NCI-H526 (cell line): ENCODE measurements around the gene PRSS37.
"Not testable (repeated sequence)": the region's sequence is repeated elsewhere in the genome, so short reads cannot be mapped to it uniquely, and the experiment has no call there.

ENCODE experiments used
- DNase-seq, 2 experiments: peaks; one replicate each; lab custom pipeline; 2025; lab: John Stamatoyannopoulos, UW

Gene PRSS37, protein sequence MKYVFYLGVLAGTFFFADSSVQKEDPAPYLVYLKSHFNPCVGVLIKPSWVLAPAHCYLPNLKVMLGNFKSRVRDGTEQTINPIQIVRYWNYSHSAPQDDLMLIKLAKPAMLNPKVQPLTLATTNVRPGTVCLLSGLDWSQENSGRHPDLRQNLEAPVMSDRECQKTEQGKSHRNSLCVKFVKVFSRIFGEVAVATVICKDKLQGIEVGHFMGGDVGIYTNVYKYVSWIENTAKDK

DNA sequence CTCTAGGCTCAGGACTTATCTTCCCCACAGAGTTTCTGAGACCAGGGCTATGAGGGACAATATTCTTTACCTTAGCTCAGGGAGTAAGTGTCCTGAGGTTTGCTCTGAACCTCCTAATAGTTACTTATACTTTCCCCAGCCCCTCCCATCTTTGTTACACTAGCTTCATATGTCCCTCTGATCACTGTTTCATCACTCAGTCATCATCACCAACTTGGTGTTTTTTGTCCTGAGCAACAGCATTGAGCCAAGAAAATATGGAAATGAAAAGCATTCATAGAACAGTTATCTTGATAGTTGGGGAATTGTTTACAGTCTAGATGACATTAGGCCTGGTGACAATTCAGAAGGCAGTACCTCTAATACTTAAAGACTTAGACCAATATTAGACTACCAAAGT lies at the start of gene PRSS37:
PRSS37 (minus strand) TSS at position 101 of the 400 bp plus-strand sequence. CDS start 436 bp downstream, outside the sequence.
- no peak for DNase-seq

- DNase-seq: no peak
These were observed 48.0 kb upstream of the PRSS37 start for GRCh38 chr7:141889321-141889720.

DNA sequence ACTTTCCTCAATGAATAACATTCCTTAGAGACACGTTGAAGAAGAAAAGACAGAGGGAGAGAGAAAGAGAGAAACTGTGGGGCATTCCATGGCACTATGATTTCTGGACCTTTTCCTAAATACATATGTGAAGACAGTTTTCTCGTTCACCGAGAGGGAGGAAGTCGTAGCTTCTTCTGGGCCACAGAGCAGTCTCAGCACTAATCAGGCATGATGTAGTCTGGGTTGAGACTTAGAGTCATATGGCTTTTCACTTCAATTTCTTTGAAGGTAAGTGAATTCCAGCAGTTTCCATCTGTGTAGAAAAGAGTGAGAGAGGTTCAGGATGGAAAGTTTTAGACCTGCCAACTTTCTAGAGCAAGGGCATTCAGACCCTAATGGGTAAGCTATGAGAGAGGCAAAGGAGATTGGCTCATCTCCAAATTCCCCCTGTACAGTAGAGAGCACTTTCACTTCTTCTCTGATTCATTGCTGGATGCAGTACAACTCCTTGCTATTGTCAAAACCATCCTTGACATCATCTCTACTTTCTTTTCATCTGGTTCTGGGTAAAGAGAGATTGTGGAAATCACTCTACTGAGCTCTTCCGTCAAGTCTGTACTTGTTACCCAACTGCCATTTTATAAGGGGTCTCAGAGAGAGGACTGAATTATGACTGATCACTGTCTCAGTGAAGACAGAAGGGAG lies 43.4 kb upstream of the PRSS37 start:
- DNase-seq: no peak

- DNase-seq: no peak
These were observed 39.7 kb upstream of the PRSS37 start for GRCh38 chr7:141880960-141881359.

- DNase-seq: no peak
These were observed 36.1 kb upstream of the PRSS37 start for GRCh38 chr7:141877365-141877764.

DNA sequence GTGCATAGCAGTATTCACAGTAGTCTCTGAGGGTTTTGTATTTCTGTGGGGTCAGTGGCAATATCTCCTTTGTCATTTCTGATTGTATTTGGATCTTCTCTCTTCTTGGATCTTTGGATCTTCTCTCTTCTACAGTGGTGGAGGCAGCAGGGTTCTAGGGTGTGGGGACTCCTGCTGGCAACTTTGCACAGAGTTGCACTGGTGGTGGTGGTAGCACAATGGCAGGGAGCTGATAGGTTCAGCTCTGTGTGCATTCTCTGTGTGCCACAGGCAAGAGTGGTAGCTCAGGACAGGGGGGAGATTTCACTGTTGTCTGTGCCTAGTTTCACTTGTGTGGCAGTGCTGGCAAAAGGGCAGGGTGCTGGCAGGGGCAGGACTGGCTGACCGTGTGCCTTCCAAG lies 35.1 kb upstream of the PRSS37 start:
- no peak for DNase-seq

DNA sequence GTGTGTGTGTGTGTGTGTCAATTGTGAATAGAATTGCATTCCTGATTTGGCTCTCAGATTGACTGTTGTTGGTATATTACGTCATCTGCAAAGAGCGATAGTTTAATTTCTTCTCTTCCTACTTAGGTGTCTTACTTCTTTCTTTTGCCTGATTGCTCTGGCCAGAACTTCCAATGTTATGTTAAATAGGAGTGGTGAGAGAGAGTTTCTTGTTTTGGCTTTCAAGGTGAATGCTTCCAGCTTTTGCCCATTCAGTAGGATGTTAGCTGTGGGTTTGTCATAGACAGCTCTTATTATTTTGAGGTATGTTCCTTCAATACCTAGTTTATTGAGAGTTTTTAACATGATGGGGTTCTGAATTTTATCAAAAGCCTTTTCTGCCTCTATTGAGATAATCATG lies 34.2 kb upstream of the PRSS37 start:
- DNase-seq: no peak

DNA sequence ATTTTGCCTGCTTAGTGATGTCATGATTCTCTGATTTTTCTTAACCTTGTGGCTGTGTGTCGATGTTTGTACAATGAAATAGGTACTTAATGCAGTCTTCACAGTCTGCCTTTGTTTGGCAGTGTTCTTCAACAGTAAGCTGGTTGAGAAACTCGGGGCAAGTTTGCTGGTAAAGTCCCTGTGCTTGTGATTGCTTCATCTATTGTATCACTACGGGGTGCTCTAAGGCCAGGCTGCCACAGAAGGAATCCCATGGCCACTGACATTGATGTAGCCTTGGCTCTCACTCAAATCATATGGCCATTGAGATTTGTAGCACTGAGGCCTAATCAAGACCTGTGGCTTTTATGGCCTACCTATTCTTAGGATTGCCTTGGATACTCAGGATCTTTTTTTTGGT lies 33.5 kb upstream of the PRSS37 start:
- no peak for DNase-seq

DNA sequence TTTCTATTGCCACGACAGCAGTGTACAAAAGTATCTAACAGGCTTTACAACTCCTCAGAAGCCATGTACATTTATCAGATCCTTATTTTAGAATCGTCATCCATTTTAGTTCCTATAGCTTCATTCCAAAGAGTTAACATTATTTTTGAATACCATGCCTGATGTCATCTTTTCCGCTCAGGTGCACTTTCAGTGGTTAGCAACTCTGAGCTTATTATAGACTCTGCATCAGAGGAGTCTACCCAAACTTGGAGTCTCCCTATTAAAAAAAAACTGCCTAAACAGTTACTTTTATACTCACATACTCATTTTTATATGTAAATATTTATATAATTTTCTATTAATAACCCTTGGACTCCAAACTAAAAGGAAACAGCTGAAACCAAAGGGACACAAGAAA lies 31.6 kb upstream of the PRSS37 start:
- DNase-seq: no peak

- no peak for DNase-seq
These were observed 25.7 kb upstream of the PRSS37 start for GRCh38 chr7:141866974-141867373.

- no peak for DNase-seq
These were observed 23.6 kb upstream of the PRSS37 start for GRCh38 chr7:141864765-141865447.

DNA sequence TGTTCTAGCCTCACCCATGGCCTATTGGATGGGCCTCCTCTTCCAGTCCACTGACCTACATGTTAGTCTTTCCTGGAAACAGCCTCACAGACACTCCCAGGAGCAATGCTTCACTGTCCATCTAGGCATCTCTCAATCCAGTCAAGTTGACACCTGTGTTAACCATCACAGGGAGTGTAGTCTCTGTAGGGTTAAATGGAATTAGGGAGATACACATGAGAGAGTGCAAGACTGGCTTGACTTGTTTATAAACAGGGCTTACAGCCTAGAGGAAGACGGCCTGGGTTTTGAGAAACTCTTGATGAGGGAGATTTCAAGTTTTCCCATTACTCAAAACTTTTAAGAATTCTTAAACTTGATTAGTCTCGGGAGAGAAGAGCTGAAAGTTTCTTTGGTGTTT lies 18.9 kb upstream of the PRSS37 start:
- no peak for DNase-seq

- no peak for DNase-seq
These were observed 6.7 kb upstream of the PRSS37 start for GRCh38 chr7:141847996-141848395.

DNA sequence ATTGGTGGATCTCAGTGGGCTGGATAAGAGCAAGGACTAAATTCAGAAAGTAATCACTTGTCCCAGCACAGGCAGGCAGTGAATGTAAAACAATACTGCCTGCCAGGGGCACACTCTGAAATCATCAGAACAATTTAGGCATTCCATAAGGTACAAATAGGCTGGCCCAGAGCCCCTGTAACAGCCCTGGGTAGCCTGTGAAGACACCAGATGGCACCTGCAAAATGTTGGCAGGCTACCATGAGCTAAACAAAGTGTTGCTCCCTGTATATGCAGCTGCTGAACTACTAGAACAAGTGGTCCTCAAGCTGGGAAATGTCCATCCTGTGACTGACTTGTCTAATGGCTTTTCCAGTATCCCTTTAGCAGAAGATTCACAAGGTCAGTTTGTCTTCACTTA lies 3.0 kb upstream of the PRSS37 start:
- no peak for DNase-seq

GRCh38 chr7:141842904-141843303 lies 1.6 kb upstream of the PRSS37 start:
- DNase-seq: no peak

GRCh38 chr7:141840708-141841107 lies 577 bp downstream of the PRSS37 start:
- DNase-seq: no peak

DNA sequence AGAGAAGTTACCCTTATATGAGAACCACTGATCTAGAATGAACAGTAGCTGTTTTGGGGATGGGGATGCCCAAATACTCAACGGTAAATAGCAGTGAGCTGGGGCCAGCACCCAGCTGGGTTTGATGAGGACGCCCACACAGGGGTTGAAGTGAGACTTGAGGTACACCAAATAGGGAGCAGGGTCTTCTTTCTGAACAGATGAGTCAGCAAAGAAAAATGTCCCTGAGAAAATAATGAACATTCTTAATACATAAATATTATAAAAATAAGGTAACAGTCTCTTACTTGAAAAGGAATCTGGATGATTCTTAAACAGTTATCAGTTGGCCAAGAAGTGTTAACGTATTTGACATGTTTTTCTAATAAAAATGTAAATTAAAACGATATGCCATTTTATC lies 2.0 kb downstream of the PRSS37 start:
- DNase-seq: no peak

DNA sequence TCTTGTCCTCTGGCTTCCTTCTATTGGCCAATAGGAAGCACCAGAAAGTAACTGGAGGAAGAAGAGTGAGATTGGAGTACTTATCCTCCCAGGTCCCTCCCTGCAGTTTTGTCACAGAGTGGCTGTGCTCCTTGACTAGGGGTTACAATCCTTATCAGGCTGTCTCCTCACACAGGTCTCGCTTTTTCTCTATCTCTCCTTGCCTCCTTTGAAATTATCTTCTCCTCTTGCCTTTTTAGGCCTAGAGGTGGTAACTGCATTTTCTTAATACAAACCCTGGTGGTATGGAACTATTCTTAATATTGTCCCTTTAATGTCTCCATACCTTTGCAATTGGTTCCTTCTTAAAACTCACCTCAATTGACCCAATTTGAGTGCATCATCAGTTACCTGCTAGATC lies 2.7 kb downstream of the PRSS37 start:
- no peak for DNase-seq

DNA sequence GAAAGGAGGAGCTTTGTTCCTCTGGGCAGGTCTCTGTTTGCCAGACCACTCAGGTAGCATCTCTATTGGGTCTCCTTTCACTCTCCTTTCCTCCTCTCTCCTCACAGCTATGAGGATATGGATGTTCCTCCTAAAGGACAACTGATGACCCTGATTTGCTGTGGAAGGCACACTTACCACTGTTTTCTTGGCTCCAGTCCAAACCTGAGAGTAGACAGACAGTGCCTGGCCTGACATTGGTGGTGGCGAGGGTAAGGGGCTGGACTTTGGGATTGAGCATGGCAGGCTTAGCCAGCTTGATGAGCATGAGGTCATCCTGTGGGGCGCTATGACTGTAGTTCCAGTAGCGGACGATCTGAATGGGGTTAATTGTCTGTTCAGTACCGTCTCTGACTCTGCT lies 3.6 kb downstream of the PRSS37 start:
- DNase-seq: no peak

DNA sequence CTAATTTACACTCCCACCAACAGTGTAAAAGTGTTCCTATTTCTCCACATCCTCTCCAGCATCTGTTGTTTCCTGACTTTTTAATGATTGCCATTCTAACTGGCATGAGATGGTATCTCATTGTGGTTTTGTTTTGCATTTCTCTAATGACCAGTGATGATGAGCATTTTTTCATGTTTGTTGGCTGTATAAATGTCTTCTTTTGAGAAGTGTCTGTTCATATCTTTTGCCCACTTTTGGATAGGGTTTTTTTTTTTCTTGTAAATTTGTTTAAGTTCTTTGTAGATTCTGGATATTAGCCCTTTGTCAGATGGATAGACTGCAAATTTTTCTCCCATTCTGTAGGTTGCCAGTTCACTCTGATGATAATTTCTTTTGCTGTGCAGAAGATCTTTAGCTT lies 18.9 kb downstream of the PRSS37 start:
- DNase-seq: not testable (repeated sequence)

DNA sequence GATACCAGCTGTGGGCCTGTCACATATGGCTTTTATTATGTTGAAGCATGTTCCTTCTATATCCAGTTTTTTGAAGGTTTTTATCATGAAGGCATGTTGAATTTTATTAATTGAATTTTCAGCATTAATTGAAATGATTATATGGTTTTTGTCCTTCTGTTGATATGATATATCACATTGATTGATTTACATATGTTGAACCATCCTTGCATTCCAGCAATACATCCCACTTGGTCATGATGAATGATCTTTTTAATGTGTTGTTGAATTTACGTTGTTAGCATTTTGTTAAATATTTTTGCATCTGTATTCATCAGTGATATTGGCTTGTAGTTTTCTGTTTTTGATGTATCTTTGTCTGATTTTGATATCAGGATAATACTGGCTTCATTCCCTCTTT lies 21.2 kb downstream of the PRSS37 start:
- no peak for DNase-seq

GRCh38 chr7:141792526-141792925 lies 48.8 kb downstream of the PRSS37 start:
- DNase-seq: no peak

DNA sequence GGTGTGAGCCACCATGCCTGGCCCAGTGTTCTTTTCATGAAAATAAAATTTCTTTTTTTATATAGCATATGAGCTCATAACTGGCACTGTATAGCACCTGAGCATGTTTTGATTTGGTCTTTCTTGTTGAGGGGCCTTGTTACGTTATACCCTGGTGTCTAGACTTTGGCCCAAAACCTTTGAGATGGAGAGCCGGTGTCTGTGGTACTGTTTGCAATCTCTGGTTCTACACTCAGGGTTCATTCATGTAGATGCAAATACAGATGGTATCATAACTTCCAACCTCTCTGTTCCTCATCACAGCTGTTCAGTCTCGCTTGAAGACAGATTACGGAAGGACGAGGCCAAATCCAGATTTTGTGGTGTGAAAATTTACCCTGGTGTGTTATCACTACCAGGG lies 51.4 kb downstream of the PRSS37 start, which contains the start of gene TAS2R5:
TAS2R5 (plus strand) TSS at position 301 of the 400 bp plus-strand sequence. CDS start 145 bp downstream, outside the sequence.
- DNase-seq: no peak
